GM18909 (cell line): ENCODE data around the gene TRIM73.
A peak's percentile ranks its signal among the peaks of the same experiment; 100 is the strongest.
"Not testable (repeated sequence)": the region's sequence is repeated elsewhere in the genome, so short reads cannot be mapped to it uniquely, and the experiment has no call there.

Experiments used
- ATAC-seq: cut with Tn5 transposase; IDR thresholded peaks from one replicate; pipeline ENCODE4 v1.9.1; 2021; ENCODE audit warnings: mild to moderate bottlenecking; ENCODE audit not compliant: unreplicated experiment, poor library complexity

The TRIM73 gene

GRCh38 chr7:75395329-75395728 lies at the start of gene TRIM73:
TRIM73 (plus strand) TSS chr7:75395629; CDS start chr7:75398934, 3,305 bp downstream.
- ATAC-seq, result not testable (repeated sequence)

- peak; percentile 76 for ATAC-seq
Observed at GRCh38 chr7:75358671-75359541, 36.5 kb upstream of the TRIM73 start.

GRCh38 chr7:75359542-75359848 lies 35.9 kb upstream of the TRIM73 start:
- peak; percentile 52 for ATAC-seq

GRCh38 chr7:75364079-75364478 lies 31.4 kb upstream of the TRIM73 start:
- not testable (repeated sequence) for ATAC-seq

GRCh38 chr7:75366643-75367042 lies 28.8 kb upstream of the TRIM73 start:
- ATAC-seq, result not testable (repeated sequence)

GRCh38 chr7:75367313-75367712 lies 28.1 kb upstream of the TRIM73 start:
- ATAC-seq, result not testable (repeated sequence)

- ATAC-seq, result not testable (repeated sequence)
Observed at GRCh38 chr7:75374144-75374518, 21.3 kb upstream of the TRIM73 start.

GRCh38 chr7:75374519-75375317 lies 20.7 kb upstream of the TRIM73 start:
- ATAC-seq, result not testable (repeated sequence)

- not testable (repeated sequence) for ATAC-seq
Observed at GRCh38 chr7:75393194-75393593, 2.2 kb upstream of the TRIM73 start.

GRCh38 chr7:75397865-75398264 lies 2.4 kb downstream of the TRIM73 start:
- not testable (repeated sequence) for ATAC-seq

- ATAC-seq, result peak; percentile 62
Observed at GRCh38 chr7:75398771-75399700, 3.6 kb downstream of the TRIM73 start.

GRCh38 chr7:75400575-75400974 lies 5.1 kb downstream of the TRIM73 start:
- not testable (repeated sequence) for ATAC-seq

- ATAC-seq, result not testable (repeated sequence)
Observed at GRCh38 chr7:75403455-75404443, 8.3 kb downstream of the TRIM73 start.

GRCh38 chr7:75404663-75405062 lies 9.2 kb downstream of the TRIM73 start:
- not testable (repeated sequence) for ATAC-seq

GRCh38 chr7:75409880-75410822 lies 14.7 kb downstream of the TRIM73 start:
- peak; percentile 93 for ATAC-seq

- ATAC-seq, result peak; percentile 4
Observed at GRCh38 chr7:75410823-75411173, 15.4 kb downstream of the TRIM73 start.

GRCh38 chr7:75414204-75414603 lies 18.8 kb downstream of the TRIM73 start:
- not testable (repeated sequence) for ATAC-seq
